ENCODE data around the gene HOXA11.

- no peak for TF ChIP-seq CTCF (conservative IDR thresholded peaks at IDR 0.05; ENCODE audit: low read depth, low read length)
- no peak for TF ChIP-seq EZH2phosphoT487 (IDR thresholded peaks at IDR 0.05; ENCODE audit: borderline replicate concordance, low read length)
Observed at GRCh38 chr7:27209933-27210440, 25.0 kb upstream of the HOXA11 start.

Measured in PC-3 (cell line).